GM18526 (cell line): ENCODE results near the gene VENTX.

Experiments used
- POLR2A ChIP-seq: IDR thresholded peaks from 3 replicates; pipeline ENCODE4 v1.6.1; 2011; ENCODE audit not compliant: insufficient read length; ENCODE audit errors: extremely low read depth

Gene VENTX

GRCh38 chr10:133264461-133264860, 26.8 kb downstream of the VENTX start:
- no peak for TF ChIP-seq POLR2A

GRCh38 chr10:133266056-133266795, 28.6 kb downstream of the VENTX start:
- no peak for TF ChIP-seq POLR2A

GRCh38 chr10:133267293-133267692, 29.6 kb downstream of the VENTX start:
- TF ChIP-seq POLR2A: no peak

GRCh38 chr10:133267829-133268228, 30.2 kb downstream of the VENTX start:
- TF ChIP-seq POLR2A: no peak

GRCh38 chr10:133268532-133268931, 30.9 kb downstream of the VENTX start:
- no peak for TF ChIP-seq POLR2A

GRCh38 chr10:133269367-133269766, 31.7 kb downstream of the VENTX start:
- no peak for TF ChIP-seq POLR2A

- no peak for TF ChIP-seq POLR2A
Measured at GRCh38 chr10:133270204-133270603, 32.5 kb downstream of the VENTX start.

GRCh38 chr10:133270773-133271297, 33.2 kb downstream of the VENTX start:
- no peak for TF ChIP-seq POLR2A

GRCh38 chr10:133271521-133272300, 34.1 kb downstream of the VENTX start:
- no peak for TF ChIP-seq POLR2A

GRCh38 chr10:133272301-133272963, 34.8 kb downstream of the VENTX start:
- TF ChIP-seq POLR2A: no peak

GRCh38 chr10:133272964-133273420, 35.3 kb downstream of the VENTX start:
- no peak for TF ChIP-seq POLR2A

GRCh38 chr10:133273534-133274143, 36.0 kb downstream of the VENTX start:
- no peak for TF ChIP-seq POLR2A

GRCh38 chr10:133274751-133275683, 37.4 kb downstream of the VENTX start:
- peak; percentile 55 for TF ChIP-seq POLR2A

GRCh38 chr10:133275684-133276092, 38.0 kb downstream of the VENTX start:
- peak; percentile 44 for TF ChIP-seq POLR2A
